GM21825 (cell line): ENCODE data around the gene DIAPH3.

ENCODE experiments used
- ATAC-seq: cut with Tn5 transposase; IDR thresholded peaks from one replicate; pipeline ENCODE4 v1.9.1; 2021; ENCODE audit warnings: mild to moderate bottlenecking, moderate library complexity; ENCODE audit not compliant: unreplicated experiment

The DIAPH3 gene

DNA sequence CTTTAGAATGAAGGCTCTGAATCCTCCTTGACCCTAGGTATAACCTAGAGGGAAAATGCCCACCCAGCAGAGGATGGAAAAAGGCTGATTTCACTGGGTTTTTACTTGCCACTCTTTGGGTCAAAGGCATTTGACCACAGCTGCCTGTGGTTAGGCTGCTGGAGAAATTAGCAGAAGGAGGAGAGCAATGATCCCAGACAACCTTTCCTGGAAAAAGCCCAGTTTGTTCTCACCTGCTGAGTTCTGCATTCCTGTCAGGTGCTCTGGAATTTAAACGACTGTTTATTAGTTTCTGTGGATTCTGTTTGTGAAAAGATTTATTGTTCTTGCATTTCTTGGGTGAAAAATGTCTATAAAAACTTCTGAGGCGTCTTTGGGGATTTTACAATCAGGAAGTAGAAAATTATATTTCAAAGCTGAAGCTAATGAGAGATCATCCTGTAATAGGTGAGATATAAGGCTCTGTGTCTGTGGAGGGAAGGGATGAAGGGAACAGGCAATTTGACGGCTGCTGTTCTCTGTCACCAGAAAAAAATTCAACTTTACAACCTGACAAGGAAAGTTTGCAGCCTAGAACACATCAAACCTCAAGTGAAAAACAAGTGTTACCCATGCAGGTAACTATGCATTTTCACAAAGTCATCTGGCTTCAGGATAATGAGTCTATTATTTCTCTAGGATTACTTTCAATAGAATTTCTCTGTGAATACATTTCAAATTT lies 519.7 kb downstream of the DIAPH3 start:
- ATAC-seq: no peak

DNA sequence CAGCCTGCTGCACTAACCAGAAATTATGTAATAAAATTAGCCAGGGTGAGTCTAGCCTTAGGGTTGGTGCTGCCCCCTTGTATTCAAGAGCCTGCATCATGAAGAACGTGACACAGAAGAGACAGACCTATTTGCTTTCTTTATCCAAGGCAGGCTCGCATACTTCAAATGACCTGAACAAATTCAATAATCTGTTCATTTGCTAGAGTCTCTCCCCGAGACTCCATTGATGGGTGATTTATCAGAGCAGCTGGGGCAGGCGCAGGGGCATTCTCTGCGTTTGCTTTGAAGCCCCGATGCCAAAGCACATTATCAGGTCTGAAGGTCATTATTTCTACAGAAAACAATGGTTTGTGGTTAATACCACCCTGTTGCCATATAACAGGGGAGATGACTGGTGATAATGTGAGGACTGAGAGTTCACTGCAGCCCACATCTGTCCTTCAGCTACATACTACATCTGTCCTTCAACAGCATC lies 520.3 kb downstream of the DIAPH3 start:
- no peak for ATAC-seq

DNA sequence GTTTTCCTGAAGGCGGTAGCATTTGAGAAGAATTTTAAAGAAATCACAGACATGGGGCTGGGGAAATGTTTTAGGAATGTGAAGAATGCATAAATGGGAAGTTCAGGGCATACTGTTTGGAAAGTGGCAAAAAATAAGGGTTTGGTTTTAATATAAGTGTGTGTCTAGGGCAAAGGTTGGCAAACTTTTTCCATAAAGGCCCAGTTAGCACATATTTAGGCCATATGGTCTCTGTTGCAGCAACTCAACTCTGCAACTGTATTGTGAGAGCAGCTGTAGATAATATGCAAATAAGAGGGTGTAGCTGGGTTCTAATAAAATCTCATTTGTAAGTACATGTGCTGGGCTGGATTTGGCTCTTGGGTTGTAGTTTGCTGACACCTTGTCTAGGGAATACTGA lies 521.9 kb downstream of the DIAPH3 start:
- no peak for ATAC-seq

DNA sequence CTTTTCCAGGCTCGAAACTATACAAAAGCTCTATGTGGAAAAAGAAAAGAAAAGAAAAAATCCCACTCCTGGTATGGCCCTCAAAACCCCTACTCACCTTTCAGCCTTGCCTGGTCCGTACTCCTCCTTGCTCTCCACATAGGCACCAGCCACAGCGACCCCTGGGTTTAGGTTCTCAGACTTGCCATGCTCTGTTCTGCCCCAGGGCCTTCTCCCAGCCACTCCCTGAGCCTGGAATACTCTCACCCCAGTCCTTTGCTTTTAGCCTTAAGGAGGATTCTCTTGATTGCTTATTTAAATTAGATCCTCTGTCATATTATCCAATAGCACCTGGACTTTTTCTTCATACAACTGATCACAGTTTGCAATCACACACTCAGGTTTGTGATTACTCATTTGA lies 522.5 kb downstream of the DIAPH3 start:
- no peak for ATAC-seq

DNA sequence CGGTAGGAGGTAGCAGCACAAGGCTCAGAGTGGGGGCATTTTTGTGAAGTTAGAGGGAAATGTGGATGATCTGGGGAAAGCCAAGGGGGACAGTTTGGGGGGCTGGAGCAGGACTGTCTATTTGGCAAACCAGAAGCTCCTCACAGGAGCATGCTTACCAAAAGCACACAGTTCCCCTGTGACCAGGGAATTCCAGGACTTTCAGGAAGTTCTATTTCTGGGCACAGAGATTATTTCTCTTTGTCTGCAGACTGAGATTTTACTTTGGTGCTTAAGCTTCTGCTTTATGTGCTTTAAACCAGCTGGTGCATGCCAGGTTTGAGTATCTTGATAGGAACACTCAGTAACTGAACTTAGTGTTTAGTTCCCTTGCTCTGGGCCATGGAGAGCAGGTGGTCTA lies 525.3 kb downstream of the DIAPH3 start:
- no peak for ATAC-seq

DNA sequence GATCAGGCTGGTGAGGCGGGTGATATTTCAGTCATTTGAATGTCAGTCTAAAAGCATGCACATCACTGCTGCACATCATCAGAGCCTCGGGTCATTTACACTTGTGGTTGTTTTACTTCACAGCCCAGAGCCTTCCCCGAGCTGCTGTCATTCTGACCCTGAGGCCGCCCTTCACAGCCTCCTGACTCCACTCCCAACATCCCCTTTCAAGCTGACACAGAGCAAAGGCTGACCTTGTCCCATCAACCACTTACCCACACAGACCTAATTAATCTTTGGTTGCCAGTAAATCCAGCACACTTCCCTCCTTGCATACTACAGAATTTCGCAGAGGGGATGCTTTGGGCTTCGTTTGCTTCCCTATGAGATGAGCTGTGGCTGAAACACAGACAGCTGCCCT lies 528.1 kb downstream of the DIAPH3 start:
- ATAC-seq: no peak

DNA sequence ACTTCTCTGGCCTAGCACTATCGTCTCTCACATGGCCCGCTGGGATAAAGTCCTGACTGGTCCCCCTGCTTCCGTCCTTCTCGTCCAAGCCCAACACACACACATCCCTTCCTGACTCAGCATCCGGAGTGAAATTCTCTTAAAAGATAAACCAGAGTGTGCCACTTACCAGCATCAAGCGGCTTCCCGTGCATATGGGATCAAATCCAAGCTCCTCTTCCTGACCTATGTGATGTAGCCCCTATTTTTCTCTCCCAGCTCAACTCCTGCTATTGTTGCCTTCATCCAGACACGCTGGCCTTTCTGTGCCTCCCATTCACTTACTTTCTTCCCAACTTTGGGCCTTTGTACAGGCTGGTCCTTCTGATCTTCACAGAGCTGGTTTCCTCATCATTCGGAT lies 530.4 kb downstream of the DIAPH3 start:
- no peak for ATAC-seq

DNA sequence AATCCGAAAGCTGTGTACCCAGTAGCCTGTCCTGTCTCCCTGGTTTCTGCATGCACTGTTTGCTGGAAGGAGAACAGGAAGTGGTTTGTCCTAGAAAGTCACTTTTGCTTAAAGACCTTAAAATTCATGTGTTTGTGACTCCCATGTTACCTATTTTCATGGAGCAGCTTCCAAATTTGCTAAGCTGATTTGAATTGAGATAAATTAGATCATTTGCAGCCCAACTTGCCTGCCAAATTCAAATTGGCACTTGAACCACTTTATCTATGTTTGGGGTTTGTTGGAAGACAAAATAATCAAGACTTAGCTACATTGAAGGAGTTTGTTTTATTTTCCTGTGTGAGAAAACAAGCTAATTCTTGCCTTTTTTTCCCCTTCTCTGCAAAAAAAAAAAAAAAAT lies 532.5 kb downstream of the DIAPH3 start:
- ATAC-seq: no peak

DNA sequence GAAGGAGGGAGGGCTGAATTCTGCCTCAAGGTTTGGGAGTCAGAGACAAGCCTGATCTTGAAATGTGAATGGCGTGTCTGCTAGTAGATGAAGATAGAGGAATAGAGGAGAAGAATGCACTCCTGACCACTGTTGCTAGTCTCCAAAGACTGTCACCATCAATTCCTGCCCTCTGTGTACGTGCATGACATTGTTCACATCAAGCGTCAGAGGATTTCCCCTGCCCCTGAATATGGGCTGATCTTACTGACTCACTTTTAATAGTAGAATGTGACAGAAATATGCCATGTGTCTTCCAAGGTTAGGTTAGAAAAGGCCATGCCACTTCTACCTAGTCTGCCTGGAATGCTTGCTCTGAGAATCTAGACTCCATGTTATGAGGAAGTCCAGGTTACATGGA lies 538.6 kb downstream of the DIAPH3 start:
- ATAC-seq: no peak

DNA sequence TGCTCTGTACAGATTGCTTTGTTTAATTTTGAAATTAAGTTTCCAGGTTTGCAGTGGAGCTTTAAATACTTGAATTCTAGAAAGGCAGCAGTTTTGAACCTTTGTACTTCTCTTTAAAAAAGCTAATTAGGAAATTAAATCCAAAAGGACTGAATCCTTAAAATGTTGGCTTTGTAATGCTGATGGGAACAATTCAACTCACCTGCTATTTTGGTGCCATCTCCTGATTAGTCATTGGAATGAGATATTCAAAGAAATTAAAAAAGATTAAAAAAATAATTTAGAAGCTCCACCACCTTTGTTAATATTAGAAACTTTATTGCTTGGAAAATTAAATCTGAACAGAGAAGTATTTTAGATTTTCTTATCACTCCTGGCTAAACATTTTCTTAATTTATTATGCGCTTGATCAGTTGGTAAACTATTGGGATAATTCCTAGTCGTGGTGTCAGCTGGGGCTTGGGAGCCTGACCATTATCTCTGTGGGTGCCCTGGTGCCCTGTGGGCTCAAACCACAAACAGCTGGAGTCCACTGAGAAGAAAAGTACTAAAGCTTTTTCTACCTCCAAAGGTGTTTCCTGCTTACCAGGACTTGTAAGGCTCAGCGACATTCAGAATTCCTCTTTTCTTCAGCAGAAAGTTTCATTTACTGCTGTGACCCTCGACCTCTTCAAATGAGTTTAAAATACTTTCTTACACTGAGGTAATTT lies 540.4 kb downstream of the DIAPH3 start:
- no peak for ATAC-seq

DNA sequence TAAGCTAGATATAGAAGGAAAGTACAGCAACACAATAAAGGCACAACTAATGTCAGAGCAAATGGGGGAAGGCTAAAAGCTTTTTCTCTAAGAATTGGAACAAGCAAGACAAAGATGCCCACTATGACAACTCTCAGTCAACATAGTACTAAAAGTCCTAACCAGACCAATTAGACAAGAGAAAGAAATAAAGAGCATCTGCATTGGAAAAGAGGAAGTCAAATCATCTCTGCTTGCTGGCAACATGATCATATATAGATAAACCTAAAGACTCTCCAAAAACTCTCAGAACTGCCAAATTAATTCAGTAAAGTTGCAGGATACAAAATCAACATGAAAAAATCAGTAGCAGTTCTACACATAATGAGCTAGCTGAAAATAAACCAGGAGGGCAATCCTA lies 542.0 kb downstream of the DIAPH3 start:
- no peak for ATAC-seq
